K562 (cell line): Measurements from ENCODE around the gene TNNT3. TPM values are rescaled to one million over a fixed set of nuclear protein-coding genes. Genes with fewer than 3 reads are reported as not detected.

ENCODE experiments used
- ATAC-seq: fragments of 200-7000 bp; cut with Tn5 transposase; 3 replicates; pipeline ENCODE4 v1.9.1; 2020; ENCODE audit warnings: moderate library complexity
- BruUV-seq: library from RNA; stranded (reverse); fragments of 400-500 nt; replicated peaks from 2 replicates; lab custom pipeline; 2021; lab: Mats Ljungman, UMichigan
- CTCF ChIA-PET: fragments of 300-600 bp; formaldehyde crosslinking; extraction: SDS; loops from one replicate; lab custom pipeline; 2021; ENCODE audit warnings: low intra/inter-chr PET ratio; lab: Yijun Ruan, JAX
- POLR2A ChIA-PET: fragments of 300-600, 350-650 bp; sonication (Branson Sonifier 250); formaldehyde crosslinking; extraction: SDS; loops from one replicate; lab custom pipeline; 2021; ENCODE audit warnings: antibody characterized with exemption, inconsistent platforms; lab: Yijun Ruan, JAX
- DNase-seq, 4 experiments: peaks; one replicate each; pipeline versions ENCODE4 v3.0.0 to v3.0.0-alpha.2; 2011 to 2018; ENCODE audit warnings: low spot score in 3 of 4, mixed read lengths in 3 of 4; ENCODE audit errors: extremely low read depth in 1 of 4
- FAIRE-seq: peaks from 2 replicates; lab custom pipeline; 2011; peaks lifted over from hg19 to GRCh38; lab: Jason Lieb, UNC
- H2AFZ ChIP-seq: 2 replicates; pipeline ENCODE4 v1.6.0; 2011; ENCODE audit warnings: low read depth, low read length, control low read depth, inconsistent platforms
- H3K27ac ChIP-seq: fragments of 200-600 bp; 3 replicates; pipeline ENCODE4 v1.8.0; 2011; ENCODE audit warnings: low read depth, mild to moderate bottlenecking, control low read depth, inconsistent platforms, low read length, moderate library complexity, mixed read lengths; ENCODE audit errors: extremely low read depth
- H3K27me3 ChIP-seq, 2 experiments: fragments of 300-600 bp in 1 of 2; 2 replicates in 1 of 2; 3 replicates in 1 of 2; pipeline versions ENCODE4 v1.6.0 to v1.8.0; 2011; ENCODE audit warnings: inconsistent platforms in 2 of 2, low read length in 2 of 2, mild to moderate bottlenecking in 1 of 2, mixed read lengths in 1 of 2, moderate library complexity in 1 of 2; ENCODE audit not compliant: control insufficient read depth in 2 of 2, insufficient read depth in 2 of 2
- H3K36me3 ChIP-seq: fragments of 300-600 bp; 3 replicates; pipeline ENCODE4 v1.8.0; 2011; ENCODE audit warnings: mild to moderate bottlenecking, low read length, inconsistent platforms; ENCODE audit not compliant: control insufficient read depth, insufficient read depth
- H3K4me1 ChIP-seq, 2 experiments: fragments of 200-600 bp in 1 of 2; replicated peaks in 1 of 2; 2 replicates in 1 of 2; 3 replicates in 1 of 2; pipeline versions ENCODE4 v1.5.1 to v1.8.0; 2011; ENCODE audit warnings: inconsistent platforms in 2 of 2, low read length in 2 of 2, mild to moderate bottlenecking in 1 of 2, mixed read lengths in 1 of 2, moderate library complexity in 1 of 2; ENCODE audit not compliant: control insufficient read depth in 2 of 2, insufficient read depth in 2 of 2
- H3K4me2 ChIP-seq: 2 replicates; pipeline ENCODE4 v1.6.1; 2011; ENCODE audit warnings: low read length, control low read depth, inconsistent platforms, mixed read lengths; ENCODE audit not compliant: insufficient read depth
- H3K4me3 ChIP-seq: fragments of 200-600 bp; sonication (generic), shearing (Covaris generic); 2 replicates; pipeline ENCODE4 v1.5.1; 2016; ENCODE audit warnings: control low read depth, inconsistent platforms
- H3K79me2 ChIP-seq: fragments of 200-600 bp; 3 replicates; pipeline ENCODE4 v1.8.0; 2011; ENCODE audit warnings: low read length, inconsistent platforms; ENCODE audit not compliant: control insufficient read depth, insufficient read depth
- H3K9ac ChIP-seq, 2 experiments: 2 replicates each; pipeline versions ENCODE4 v1.6.0 to v1.6.1; 2011; ENCODE audit warnings: low read depth in 2 of 2, low read length in 2 of 2, control low read depth in 1 of 2, inconsistent platforms in 1 of 2, mild to moderate bottlenecking in 1 of 2, mixed read lengths in 1 of 2; ENCODE audit not compliant: insufficient read depth in 1 of 2
- H3K9me1 ChIP-seq: one replicate; pipeline ENCODE4 v1.6.0; 2011; ENCODE audit warnings: inconsistent platforms, mild to moderate bottlenecking, low read length, moderate library complexity; ENCODE audit not compliant: control insufficient read depth, insufficient read depth
- H3K9me3 ChIP-seq: replicated peaks from 2 replicates; pipeline ENCODE4 v1.5.1; 2011; ENCODE audit warnings: low read depth, low read length, inconsistent platforms; ENCODE audit not compliant: control insufficient read depth, insufficient read depth
- H4K20me1 ChIP-seq: replicated peaks from 2 replicates; pipeline ENCODE4 v1.6.1; 2011; ENCODE audit warnings: low read length, inconsistent platforms, mixed read lengths; ENCODE audit not compliant: control insufficient read depth, insufficient read depth
- CBX8 ChIP-seq: fragments of 200-600 bp; sonication (generic); IDR thresholded peaks from 2 replicates; pipeline ENCODE4 v1.6.1; 2012; ENCODE audit warnings: borderline replicate concordance, mixed run types, low read depth, mild to moderate bottlenecking, moderate library complexity, mixed read lengths, low read length, control low read depth, inconsistent platforms; ENCODE audit not compliant: poor library complexity, severe bottlenecking; ENCODE audit errors: extremely low read depth
- ELF2 ChIP-seq: fragments of 250-450 bp; sonication (Bioruptor Pico); IDR thresholded peaks from 2 replicates; pipeline ENCODE4 v1.5.0; 2021; ENCODE audit warnings: mild to moderate bottlenecking
- HOXB6 ChIP-seq: fragments of 250-450 bp; sonication (Bioruptor Pico); IDR thresholded peaks from 2 replicates; pipeline ENCODE4 v1.5.1; 2022; ENCODE audit warnings: mild to moderate bottlenecking, borderline replicate concordance
- MCM2 ChIP-seq: fragments of 450-650 bp; IDR thresholded peaks from 2 replicates; pipeline ENCODE4 v1.6.1; 2017; ENCODE audit warnings: low read depth, mild to moderate bottlenecking
- ZEB2 ChIP-seq: fragments of 450-650 bp; IDR thresholded peaks from 2 replicates; pipeline ENCODE4 v1.6.1; 2016
- WGBS: fragments of 100-300 bp; shearing (Covaris generic); methylation state at CpG from one replicate; pipeline ENCODE4 v1.1.6; 2016; ENCODE audit warnings: low coverage, mixed read lengths; ENCODE audit not compliant: insufficient coverage; ENCODE audit errors: missing lambda C conversion rate; 5-methylcytosine and 5-hydroxymethylcytosine counted together
- in situ Hi-C: fragments of 300-500 bp; cut with MboI; formaldehyde crosslinking; loops from 4 replicates; pipeline ENCODE4 v1.15.0; 2018; ENCODE audit warnings: inconsistent platforms, mixed read lengths
- intact Hi-C: fragments of 100-400 bp; cut with micrococcal nuclease; formaldehyde crosslinking; loops from 2 replicates; pipeline ENCODE4 v1.14.2; 2022
- polyA plus RNA-seq, 8 experiments: library from polyadenylated mRNA; depleted of rRNA in 4 of 8; stranded (reverse) in 5 of 8; unstranded in 3 of 8; fragments of >200 nt; fragmentation: Nextera tagmentation in 2 of 8; fragmentation: Illumina TruSeq in 1 of 8; extraction: Ambion mirVana in 2 of 8; extraction: Trizol in 1 of 8; gene quantifications; 2 replicates each; pipeline versions ENCODE4 v1.2.1 to v1.2.3, GENCODE V29; 2011 to 2014; ENCODE audit warnings: inconsistent platforms in 1 of 8, missing spikeins in 1 of 8
- total RNA-seq, 7 experiments: library from RNA; depleted of rRNA in 6 of 7; stranded (reverse); fragments of >200 nt in 6 of 7; fragmentation: Illumina TruSeq in 2 of 7; extraction: Trizol in 2 of 7; gene quantifications; 2 replicates each; pipeline versions ENCODE4 v1.2.1 to v1.2.3, GENCODE V29; 2011 to 2021; ENCODE audit warnings: low replicate concordance in 1 of 7

Gene TNNT3
- total and polyA plus RNA-seq, 9 of the 15 experiments (the other 6 are each of a cell fraction or from before 2014, with no cell fraction given): 0.10 TPM; not detected in 8

- TF ChIP-seq MCM2 (no peak), ELF2 (no peak), HOXB6 (no peak)
These were observed 24.7 kb upstream of the TNNT3 start (continued) for GRCh38 chr11:1894759-1895158.

GRCh38 chr11:1896468-1896867 lies 23.0 kb upstream of the TNNT3 start:
- Histone ChIP-seq H4K20me1 (no peaks in the 10 kb centered on the region), H3K9me3 (no peaks in the 10 kb centered on the region), H3K9me1 (no peaks in the 10 kb centered on the region), H2AFZ (no peak overlapping the region; the same call in 1 of the 2 replicates), H3K9ac (no peak overlapping the region), H3K4me3 (no peak overlapping the region), H3K4me1 (no peaks in the 10 kb centered on the region; a peak in 2 of 5 replicates), H3K4me2 (no peak overlapping the region), H3K79me2 (no peaks in the 10 kb centered on the region), H3K36me3 (no peaks in the 10 kb centered on the region), H3K27ac (no peak overlapping the region), H3K27me3 (peaks cover 19 to 23% of the 10 kb centered on the region in 2 experiments)
- WGBS: 6% methylated on average over 10 of the region's 10 CpGs
- in situ Hi-C loops: loop anchor here (5.0 kb wide), 1 partner anchor 46 kb away; no protein-coding TSS in a partner anchor
- DNase-seq (no peak), ATAC-seq (no peak), FAIRE-seq (no peak)
- no TSS peak for BruUV-seq
- CTCF ChIA-PET: no interaction called here
- TF ChIP-seq ZEB2: no peak
- TF ChIP-seq CBX8: peak; percentile 83
- intact Hi-C loops: no loop called here
- POLR2A ChIA-PET: interaction anchor here (0.7 to 1.1 kb wide), 3 partner anchors 9 to 206 kb away, joined by 3 to 5 read pairs (median 3); no protein-coding TSS in a partner anchor
